H1 (cell line): Measurements from ENCODE around the gene ZDHHC3. TPM values are rescaled to one million over a fixed set of nuclear protein-coding genes. Genes with fewer than 3 reads are reported as not detected.

Source experiments
- CTBP2 ChIP-seq: IDR thresholded peaks from 2 replicates; pipeline ENCODE4 v1.7.0; 2011; ENCODE audit warnings: borderline replicate concordance, mild to moderate bottlenecking, moderate library complexity, mixed read lengths, low read length; ENCODE audit not compliant: insufficient read depth, insufficient read length
- RXRA ChIP-seq: IDR thresholded peaks from 2 replicates; pipeline ENCODE4 v1.6.1; 2011; ENCODE audit warnings: low read depth, mild to moderate bottlenecking, low read length, moderate library complexity; ENCODE audit not compliant: insufficient read depth
- TAF7 ChIP-seq: optimal IDR thresholded peaks from 2 replicates; pipeline ENCODE3; 2011; ENCODE audit warnings: low read depth, mild to moderate bottlenecking, inconsistent platforms, low read length, moderate library complexity, borderline replicate concordance
- TEAD4 ChIP-seq: IDR thresholded peaks from 2 replicates; pipeline ENCODE4 v1.6.1; 2012; ENCODE audit warnings: low read depth, low read length, inconsistent platforms, mixed read lengths
- polyA plus RNA-seq, 7 experiments: library from polyadenylated mRNA; depleted of rRNA in 3 of 7; stranded (reverse) in 5 of 7; unstranded in 2 of 7; fragments of >200 nt in 5 of 7; fragments of 200-250 nt in 2 of 7; gene quantifications; 1 replicate in 5 of 7; 2 replicates in 1 of 7; 4 replicates in 1 of 7; pipeline versions ENCODE4 v1.2.1 to v1.2.3, GENCODE V29; 2011 to 2013; ENCODE audit warnings: missing spikeins in 2 of 7, mixed read lengths in 2 of 7
- total RNA-seq: library from RNA; stranded (reverse); fragmentation: NEBNext Ultra II Directional; extraction: Animal tissue kit (Norgen Biotek cat#: 25700); gene quantifications from 2 replicates; pipeline ENCODE4 v1.2.1, GENCODE V29; 2021

The ZDHHC3 gene
- total and polyA plus RNA-seq, 2 of the 8 experiments (the other 6 are each of a cell fraction or from before 2014, with no cell fraction given): 77.4 to 88.7 TPM

- TF ChIP-seq TEAD4 (no peak), CTBP2 (no peak), RXRA (no peak), TAF7 (no peak)
Measured at GRCh38 chr3:45008117-45008516, 32.1 kb upstream of the ZDHHC3 start (continued).
